HG03565 (cell line): ENCODE data around the gene NEGR1.
A peak's percentile ranks its signal among the peaks of the same experiment; 100 is the strongest.

Experiments used
- ATAC-seq: cut with Tn5 transposase; IDR thresholded peaks from one replicate; pipeline ENCODE4 v1.9.1; 2021; ENCODE audit warnings: mild to moderate bottlenecking, moderate library complexity; ENCODE audit not compliant: unreplicated experiment

Gene NEGR1

GRCh38 chr1:71869326-71869725 is 413.0 kb downstream of the NEGR1 start:
- ATAC-seq: no peak

DNA sequence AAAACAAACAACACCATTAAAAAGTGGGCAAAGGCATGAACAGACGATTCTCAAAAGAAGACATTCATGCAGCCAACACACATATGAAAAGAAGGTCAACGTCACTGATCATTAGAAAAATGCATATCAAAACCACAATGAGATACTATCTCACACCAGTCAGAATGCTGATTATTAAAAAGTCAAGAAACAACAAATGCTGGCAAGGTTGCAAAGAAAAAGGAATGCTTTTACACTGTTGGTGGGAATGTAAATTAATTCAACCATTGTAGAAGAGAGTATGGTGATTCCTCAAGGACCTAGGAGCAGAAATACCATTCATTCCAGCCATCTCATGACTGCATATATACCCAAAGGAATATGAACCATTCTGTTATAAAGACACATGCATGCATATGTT is 419.6 kb downstream of the NEGR1 start:
- ATAC-seq: no peak

DNA sequence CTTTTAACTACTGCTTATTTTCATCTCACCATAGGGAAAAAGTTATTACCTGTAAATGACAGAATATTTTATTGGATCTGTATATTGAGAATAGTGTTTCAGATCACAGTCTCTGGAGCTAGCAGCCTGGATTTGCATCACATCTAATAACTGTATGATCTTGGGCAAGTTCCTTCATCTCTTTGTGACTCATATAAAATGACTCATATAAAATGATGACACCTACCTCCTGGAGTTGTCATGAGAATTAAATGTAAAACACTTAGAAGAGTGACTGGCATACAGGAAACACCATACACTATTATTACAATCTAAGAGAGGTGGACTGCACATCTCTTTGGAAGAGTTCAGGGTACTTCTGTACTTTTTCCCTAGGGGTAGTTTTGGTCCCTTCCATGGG is 421.3 kb downstream of the NEGR1 start:
- no peak for ATAC-seq

GRCh38 chr1:71859806-71860205 is 422.5 kb downstream of the NEGR1 start:
- no peak for ATAC-seq

DNA sequence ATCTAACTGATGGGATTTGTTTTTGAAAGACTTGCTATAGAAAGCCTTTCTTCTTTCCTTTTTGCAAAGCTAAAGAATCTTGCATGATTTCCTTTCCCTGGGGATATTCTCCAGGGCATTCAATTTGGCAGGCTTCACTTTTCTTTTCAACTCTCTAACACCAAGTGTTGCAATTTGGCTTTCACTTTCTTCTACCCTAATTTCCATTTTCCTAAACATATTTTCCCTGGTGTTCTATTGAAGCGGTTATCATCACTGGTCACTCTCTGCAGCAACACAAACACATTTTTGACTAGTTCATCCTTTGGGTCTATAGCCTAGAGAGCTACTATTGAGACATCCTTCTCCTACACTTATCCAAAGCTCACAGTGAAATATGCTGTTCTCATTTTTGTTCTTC is 424.5 kb downstream of the NEGR1 start:
- ATAC-seq: no peak

DNA sequence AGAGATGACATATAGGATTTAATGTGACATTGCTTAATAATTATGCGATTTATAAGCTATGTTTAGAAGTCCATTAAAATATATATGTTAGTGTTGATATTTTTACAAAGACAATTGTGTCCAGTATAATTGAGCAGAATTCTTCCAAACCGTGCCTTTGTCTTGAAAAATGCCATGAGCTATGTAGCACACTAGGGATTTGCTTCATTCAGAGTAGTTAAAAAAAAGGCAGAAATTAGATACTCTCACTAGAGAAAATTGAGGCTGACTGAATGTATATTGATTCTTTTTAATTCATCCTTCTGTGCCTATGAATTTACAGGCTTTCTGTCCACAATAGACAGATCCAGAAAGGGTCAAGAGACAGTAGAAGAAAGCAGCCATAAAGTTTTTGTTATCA is 429.0 kb downstream of the NEGR1 start:
- no peak for ATAC-seq

DNA sequence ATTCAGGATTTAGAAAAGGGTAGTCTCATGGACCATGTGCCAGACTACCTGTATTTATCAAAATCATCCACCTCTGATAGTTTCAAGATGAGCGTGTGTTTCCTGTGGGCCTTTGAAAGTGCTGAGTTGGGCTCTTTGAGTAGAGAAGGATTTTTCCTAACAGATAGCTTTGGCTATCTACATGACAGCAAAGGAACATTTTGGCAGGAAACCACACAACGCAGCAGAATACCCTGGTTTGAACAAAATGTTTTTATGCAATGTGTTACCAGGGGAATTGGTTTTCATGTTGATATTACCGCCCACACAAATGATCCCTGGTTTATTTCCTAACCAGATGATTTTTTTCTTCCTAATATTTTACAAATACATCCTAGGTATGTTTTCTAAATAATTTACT is 431.4 kb downstream of the NEGR1 start:
- no peak for ATAC-seq

DNA sequence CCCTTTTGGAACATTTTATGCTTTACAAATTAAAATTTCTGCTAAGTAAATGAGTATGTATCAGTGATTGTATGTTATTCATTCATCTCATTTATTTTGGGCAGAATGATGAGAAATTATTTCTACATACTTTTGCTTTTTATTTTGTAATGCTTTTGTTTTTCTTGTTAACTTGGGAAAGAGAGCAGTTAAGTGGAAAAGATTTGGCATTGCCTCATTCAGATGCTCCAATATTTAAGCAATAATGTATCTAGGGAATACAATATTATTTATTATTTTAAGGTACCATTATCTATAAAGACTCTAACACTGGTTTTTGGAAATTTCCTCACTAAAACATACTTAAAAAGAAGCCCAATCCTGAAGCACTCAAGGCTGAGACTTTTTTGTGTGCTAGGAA is 431.8 kb downstream of the NEGR1 start:
- ATAC-seq: no peak

DNA sequence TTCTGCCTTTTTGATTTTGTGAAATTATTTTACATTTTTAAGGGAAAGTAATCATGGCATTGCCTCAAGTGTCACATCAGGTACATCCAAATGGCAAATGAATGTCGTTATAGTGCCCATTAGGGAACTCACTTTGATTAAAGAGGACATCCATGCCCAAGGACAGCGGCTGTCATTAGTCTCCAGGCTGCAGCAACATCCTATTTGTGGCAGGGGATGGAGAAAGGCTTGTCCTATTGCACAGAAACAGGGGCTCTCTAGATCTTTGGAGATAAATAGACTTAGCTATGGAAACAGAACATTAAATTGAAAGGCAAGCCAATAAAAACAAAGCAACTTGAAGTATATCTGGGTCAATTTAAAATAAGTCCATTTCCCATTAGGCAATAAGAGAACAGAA is 439.3 kb downstream of the NEGR1 start:
- no peak for ATAC-seq

DNA sequence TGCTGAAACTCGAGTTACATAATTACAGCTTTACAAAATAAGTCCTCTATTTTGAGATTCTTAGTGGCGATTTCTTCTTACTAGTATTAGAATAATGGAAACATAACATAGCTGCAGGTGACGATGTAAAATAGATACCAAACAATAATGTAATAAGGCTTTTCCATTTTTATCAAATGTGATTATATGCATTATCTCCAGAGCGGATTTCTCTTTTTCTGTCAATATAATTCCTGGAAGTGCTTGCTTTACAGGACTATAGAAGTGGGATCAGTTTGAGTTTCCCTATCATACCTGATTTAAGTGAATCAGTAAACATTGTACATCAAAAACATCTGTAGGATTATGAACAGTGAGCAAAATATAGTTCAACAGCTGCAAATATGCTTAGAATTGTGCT is 442.5 kb downstream of the NEGR1 start:
- no peak for ATAC-seq

DNA sequence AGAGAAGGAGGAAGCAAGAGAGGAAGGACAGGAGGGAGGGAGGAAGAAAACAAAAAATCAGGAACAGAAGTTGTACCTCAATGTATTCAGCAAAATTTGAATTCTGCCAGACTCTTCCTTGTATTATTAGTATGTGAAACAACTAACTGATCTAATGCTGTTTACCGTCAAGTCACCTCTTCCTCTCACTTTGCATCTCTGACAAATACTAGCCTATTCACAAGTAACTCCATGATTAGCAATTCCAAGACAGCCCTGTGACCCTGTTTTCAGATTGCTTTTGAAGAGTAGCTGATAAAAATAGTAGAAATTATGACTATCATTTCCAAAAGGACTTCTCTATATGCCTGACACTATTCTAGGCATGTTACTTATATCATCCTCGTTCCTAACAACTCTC is 445.4 kb downstream of the NEGR1 start:
- ATAC-seq: no peak

DNA sequence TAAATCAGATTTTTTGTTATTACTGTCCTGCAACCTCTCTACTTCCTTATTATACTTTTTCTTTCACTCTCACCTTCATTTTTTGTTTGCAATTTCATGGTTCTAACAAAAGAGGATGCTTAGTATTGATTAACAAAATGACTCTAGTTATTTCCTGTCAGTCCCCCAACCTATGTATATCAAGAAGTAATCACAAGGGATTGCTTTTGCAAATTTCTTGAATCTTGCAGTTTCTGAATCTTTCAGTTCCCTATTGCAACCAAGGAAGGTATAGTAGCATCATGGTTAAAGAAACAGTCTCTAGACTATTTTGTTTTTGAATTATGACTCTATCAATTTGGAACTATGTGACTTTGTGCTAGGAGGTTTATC is 446.9 kb downstream of the NEGR1 start:
- peak; percentile 81 for ATAC-seq

- no peak for ATAC-seq
Measured at GRCh38 chr1:71834601-71835441, 447.5 kb downstream of the NEGR1 start.

- ATAC-seq: no peak
Measured at GRCh38 chr1:71831646-71832045, 450.7 kb downstream of the NEGR1 start.

- ATAC-seq: no peak
Measured at GRCh38 chr1:71829346-71829745, 453.0 kb downstream of the NEGR1 start.

DNA sequence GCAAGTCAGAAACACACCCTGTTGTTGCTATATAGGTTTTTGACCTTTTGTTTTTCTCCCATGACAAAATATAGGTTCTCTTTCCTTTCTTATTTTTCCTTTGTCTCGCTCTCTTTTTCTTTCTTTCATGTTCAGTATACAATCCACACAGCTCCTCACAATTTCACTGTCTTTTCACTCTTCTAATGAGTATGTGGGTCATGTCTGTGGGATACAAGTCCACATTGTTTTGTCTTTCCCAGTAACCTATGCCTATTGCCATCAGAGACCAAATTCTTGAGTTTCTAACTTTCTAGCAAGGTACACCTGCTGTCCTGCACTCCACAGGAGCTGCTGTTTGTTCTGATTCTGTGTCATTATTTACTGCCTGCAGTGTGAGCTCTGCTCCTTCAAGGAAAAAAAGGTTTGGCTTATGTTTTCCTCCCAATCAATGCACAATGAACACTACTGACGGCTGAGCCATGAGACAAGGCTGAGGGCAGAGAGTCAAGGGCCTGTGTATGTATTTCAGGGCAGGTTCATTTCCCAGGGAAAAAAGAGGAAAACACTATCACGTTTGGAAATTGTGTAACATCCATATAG is 453.8 kb downstream of the NEGR1 start:
- ATAC-seq: no peak

- no peak for ATAC-seq
Measured at GRCh38 chr1:71823708-71824305, 458.5 kb downstream of the NEGR1 start.

GRCh38 chr1:71817028-71817427 is 465.3 kb downstream of the NEGR1 start:
- no peak for ATAC-seq

- ATAC-seq: no peak
Measured at GRCh38 chr1:71809085-71809484, 473.3 kb downstream of the NEGR1 start.

DNA sequence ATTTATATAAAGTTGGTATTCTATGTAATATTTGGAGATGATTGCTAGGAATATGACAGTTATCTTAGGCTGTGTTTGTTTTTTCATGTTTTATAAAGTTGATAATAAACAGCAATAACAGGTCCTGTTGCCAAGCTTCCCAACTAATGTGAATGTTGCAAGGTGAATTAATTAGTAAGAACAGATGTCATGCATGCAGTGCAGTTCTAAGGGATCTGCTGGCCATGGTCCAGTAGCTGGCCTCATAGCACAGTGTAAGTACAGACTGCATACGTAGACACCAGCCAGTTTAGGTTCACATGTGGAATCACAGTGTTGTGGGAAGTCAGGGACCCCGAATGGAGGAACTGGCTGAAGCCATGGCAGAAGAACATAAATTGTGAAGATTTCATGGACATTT is 478.2 kb downstream of the NEGR1 start:
- no peak for ATAC-seq

DNA sequence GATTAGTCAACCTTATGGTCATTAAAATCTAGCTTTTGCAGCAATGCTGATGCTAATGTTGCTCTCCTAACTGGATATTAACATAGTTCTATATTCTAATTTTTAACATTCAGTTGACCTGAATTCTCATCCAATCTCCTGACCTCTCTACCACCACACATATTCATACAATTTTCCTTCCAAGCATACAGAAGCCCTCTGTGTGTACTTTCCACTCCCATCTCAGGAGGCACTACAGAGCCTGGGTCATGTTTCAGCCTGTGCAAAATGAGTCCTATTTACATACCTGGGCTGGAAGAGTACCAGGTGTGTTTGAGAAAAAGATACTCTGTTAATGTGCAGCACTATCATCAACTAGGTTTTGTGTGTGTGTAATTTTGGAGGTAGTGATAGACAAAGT is 486.3 kb downstream of the NEGR1 start:
- ATAC-seq: no peak

DNA sequence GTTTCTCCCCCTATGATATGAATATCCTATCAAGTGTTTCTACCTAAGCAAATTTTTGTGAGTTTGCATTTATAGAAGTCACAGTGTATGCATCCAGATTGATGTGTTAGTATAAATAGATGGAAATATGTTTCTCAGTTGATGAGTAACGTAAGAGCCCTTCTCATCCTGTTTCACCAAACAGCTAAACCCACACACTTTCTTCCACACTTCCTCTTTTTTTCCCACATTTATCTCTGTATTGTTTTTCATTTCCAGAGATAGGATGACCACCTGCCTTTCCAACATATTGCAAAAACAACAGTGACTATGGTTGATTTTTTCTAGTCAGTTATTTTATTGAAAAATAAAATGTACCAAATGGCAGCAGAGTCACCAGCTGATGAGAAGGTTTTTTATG is 490.1 kb downstream of the NEGR1 start:
- no peak for ATAC-seq
